Thyroid gland (tissue), 4 donors: ENCODE measurements around the gene PIBF1. TPM values are rescaled to one million over a fixed set of nuclear protein-coding genes. Genes with fewer than 3 reads are reported as not detected.

Experiments used
- DNase-seq, 2 donors: peaks; one replicate each; pipeline ENCODE4 v3.0.0-alpha.2; 2019
- H3K27ac ChIP-seq, 3 donors: fragments of 200-600 bp; sonication (generic); 1 replicate in 2 of 3; 2 replicates in 1 of 3; pipeline ENCODE4 v1.5.1; 2016 to 2019; ENCODE audit warnings: mild to moderate bottlenecking in 1 of 3, moderate library complexity in 1 of 3
- H3K27me3 ChIP-seq: fragments of 200-600 bp; sonication (generic); one replicate; pipeline ENCODE4 v1.5.1; 2019
- H3K36me3 ChIP-seq, 2 donors: fragments of 200-600 bp; sonication (generic); one replicate each; pipeline ENCODE4 v1.5.1; 2016 to 2019
- H3K4me1 ChIP-seq, 2 donors: fragments of 200-600 bp; sonication (generic); one replicate each; pipeline ENCODE4 v1.5.1; 2017 to 2019
- H3K4me3 ChIP-seq, 3 donors: fragments of 200-600 bp; sonication (generic); replicated peaks in 1 of 3; 1 replicate in 2 of 3; 2 replicates in 1 of 3; pipeline ENCODE4 v1.5.1; 2016; ENCODE audit warnings: mild to moderate bottlenecking in 1 of 3
- H3K9me3 ChIP-seq: fragments of 200-600 bp; sonication (generic); one replicate; pipeline ENCODE4 v1.5.1; 2017
- POLR2A ChIP-seq, 2 donors: fragments of 450-650 bp; IDR thresholded peaks; one replicate each; pipeline ENCODE4 v1.6.1; 2017; ENCODE audit warnings: antibody characterized with exemption in 2 of 2, mild to moderate bottlenecking in 2 of 2, moderate library complexity in 1 of 2
- WGBS, 2 donors: methylation state at CpG; one replicate each; pipeline ENCODE4 v1.1.5; 2017; 5-methylcytosine and 5-hydroxymethylcytosine counted together
- intact Hi-C: fragments of 100-400 bp; cut with DNase I; formaldehyde crosslinking; loops from one replicate; pipeline ENCODE4 v1.15.1; 2023
- total RNA-seq, 4 donors: library from RNA; depleted of rRNA; stranded (reverse); fragments of >200 nt; gene quantifications; one replicate each; pipeline ENCODE4 v1.2.3, GENCODE V29; 2016
- TF ChIP-seq, protein P1 (sequence below), 6 experiments: fragments of 200-600 bp in 3 of 6; fragments of 450-650 bp in 3 of 6; sonication (generic) in 3 of 6; IDR thresholded peaks; one replicate each; pipeline ENCODE4 v1.5.1; 2016 to 2019; ENCODE audit warnings: antibody characterized with exemption in 6 of 6, mild to moderate bottlenecking in 2 of 6, inconsistent platforms in 1 of 6, moderate library complexity in 1 of 6

Gene PIBF1
- total RNA-seq, 4 donors from 2014 or later = 30.2 to 51.4 (median 37.5) TPM

- H3K4me3 ChIP-seq = no peak overlapping the region
- TF ChIP-seq POLR2A (IDR thresholded peaks at IDR 0.05) = no peak
- TF ChIP-seq, protein P1, sequence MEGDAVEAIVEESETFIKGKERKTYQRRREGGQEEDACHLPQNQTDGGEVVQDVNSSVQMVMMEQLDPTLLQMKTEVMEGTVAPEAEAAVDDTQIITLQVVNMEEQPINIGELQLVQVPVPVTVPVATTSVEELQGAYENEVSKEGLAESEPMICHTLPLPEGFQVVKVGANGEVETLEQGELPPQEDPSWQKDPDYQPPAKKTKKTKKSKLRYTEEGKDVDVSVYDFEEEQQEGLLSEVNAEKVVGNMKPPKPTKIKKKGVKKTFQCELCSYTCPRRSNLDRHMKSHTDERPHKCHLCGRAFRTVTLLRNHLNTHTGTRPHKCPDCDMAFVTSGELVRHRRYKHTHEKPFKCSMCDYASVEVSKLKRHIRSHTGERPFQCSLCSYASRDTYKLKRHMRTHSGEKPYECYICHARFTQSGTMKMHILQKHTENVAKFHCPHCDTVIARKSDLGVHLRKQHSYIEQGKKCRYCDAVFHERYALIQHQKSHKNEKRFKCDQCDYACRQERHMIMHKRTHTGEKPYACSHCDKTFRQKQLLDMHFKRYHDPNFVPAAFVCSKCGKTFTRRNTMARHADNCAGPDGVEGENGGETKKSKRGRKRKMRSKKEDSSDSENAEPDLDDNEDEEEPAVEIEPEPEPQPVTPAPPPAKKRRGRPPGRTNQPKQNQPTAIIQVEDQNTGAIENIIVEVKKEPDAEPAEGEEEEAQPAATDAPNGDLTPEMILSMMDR (IDR thresholded peaks at IDR 0.05) = no peak
These were observed 39.0 kb downstream of the PIBF1 start for GRCh38 chr13:72820898-72821279.

DNA sequence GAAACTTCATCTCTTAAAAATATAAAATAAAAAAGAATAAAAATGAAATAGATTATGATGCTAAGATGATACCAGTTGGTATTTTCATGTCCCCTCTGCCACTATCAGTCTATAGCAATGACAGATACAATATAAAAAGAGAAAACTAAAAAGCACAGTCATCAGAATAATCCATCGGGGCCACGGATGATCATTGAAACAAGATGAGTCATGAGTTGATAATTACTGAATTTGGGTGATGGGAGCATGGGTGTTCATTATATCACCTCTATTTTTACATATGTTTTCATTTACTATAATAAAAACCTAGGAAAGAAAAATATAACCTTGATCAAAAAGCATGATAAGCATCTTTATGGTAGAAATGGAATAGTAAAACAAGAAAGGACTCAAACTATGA, 41.1 kb downstream of the PIBF1 start:
- H3K27me3 ChIP-seq = no peaks in the 10 kb centered on the region
- TF ChIP-seq POLR2A (IDR thresholded peaks at IDR 0.05) = no peak
- TF ChIP-seq, protein P1 (IDR thresholded peaks at IDR 0.05) = no peak
- WGBS, 2 donors = 94 to 98% methylated on average over 2 of the region's 2 CpGs
- intact Hi-C loops = no loop called here
- H3K9me3 ChIP-seq = no peaks in the 10 kb centered on the region
- H3K27ac ChIP-seq = no peak overlapping the region
- H3K36me3 ChIP-seq = peaks cover 0 to 5% of the 10 kb centered on the region in 2 donors
- H3K4me1 ChIP-seq = no peaks in the 10 kb centered on the region
- H3K4me3 ChIP-seq = no peak overlapping the region
- DNase-seq = no peak

More at GRCh38 chr13:72820898-72821279, 39.0 kb downstream of the PIBF1 start:
- DNase-seq = no peak
- H3K36me3 ChIP-seq = no peaks in the 10 kb centered on the region
- H3K9me3 ChIP-seq = no peaks in the 10 kb centered on the region
- no peak overlapping the region for H3K27ac ChIP-seq
- H3K27me3 ChIP-seq = no peaks in the 10 kb centered on the region
- WGBS, 2 donors = 49 to 53% methylated on average over 1 of the region's 1 CpG
- intact Hi-C loops = no loop called here
- no peaks in the 10 kb centered on the region for H3K4me1 ChIP-seq

DNA sequence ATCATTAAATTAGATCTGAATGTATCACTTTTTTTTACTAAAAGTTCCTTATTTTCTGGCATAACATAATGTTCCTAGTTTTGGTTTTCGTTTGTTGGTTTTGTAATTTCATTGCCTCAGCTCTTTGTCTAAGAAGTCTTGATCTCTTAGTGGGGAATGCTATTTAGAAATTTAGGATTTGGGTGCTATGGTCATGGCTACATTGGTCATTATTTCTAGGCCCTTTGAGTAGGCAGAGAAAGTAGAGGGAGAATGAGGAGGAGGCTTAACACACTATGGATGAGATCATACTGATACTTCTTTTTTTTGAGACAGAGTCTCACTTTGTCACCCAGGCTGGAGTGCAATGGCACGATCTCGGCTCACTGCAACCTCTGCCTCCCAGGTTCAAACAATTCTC, 41.8 kb downstream of the PIBF1 start:
- H3K36me3 ChIP-seq = peaks cover 0 to 5% of the 10 kb centered on the region in 2 donors
- DNase-seq = no peak
- H3K27me3 ChIP-seq = no peaks in the 10 kb centered on the region
- 96 to 97% methylated on average over 3 of the region's 3 CpGs for WGBS, 2 donors
- H3K4me3 ChIP-seq = no peak overlapping the region
- no peaks in the 10 kb centered on the region for H3K9me3 ChIP-seq
- TF ChIP-seq, protein P1 (IDR thresholded peaks at IDR 0.05) = no peak
- no peak for TF ChIP-seq POLR2A (IDR thresholded peaks at IDR 0.05)
- intact Hi-C loops = no loop called here
- H3K27ac ChIP-seq = no peak overlapping the region
- H3K4me1 ChIP-seq = no peaks in the 10 kb centered on the region

- H3K9me3 ChIP-seq = no peaks in the 10 kb centered on the region
- peaks cover 0 to 2% of the 10 kb centered on the region in 2 donors for H3K36me3 ChIP-seq
- intact Hi-C loops = no loop called here
- DNase-seq = no peak
- no peaks in the 10 kb centered on the region for H3K4me1 ChIP-seq
- WGBS, 2 donors = 95 to 97% methylated on average over 3 of the region's 3 CpGs
- no peak for TF ChIP-seq POLR2A (IDR thresholded peaks at IDR 0.05)
- TF ChIP-seq, protein P1 (IDR thresholded peaks at IDR 0.05) = no peak
- no peak overlapping the region for H3K27ac ChIP-seq
- H3K4me3 ChIP-seq = no peak overlapping the region
- H3K27me3 ChIP-seq = no peaks in the 10 kb centered on the region
These were observed 52.7 kb downstream of the PIBF1 start for GRCh38 chr13:72834601-72835000.

GRCh38 chr13:72839831-72840426, 58.0 kb downstream of the PIBF1 start:
- H3K4me3 ChIP-seq = no peak overlapping the region
- H3K27ac ChIP-seq = no peak overlapping the region
- H3K4me1 ChIP-seq = no peaks in the 10 kb centered on the region
- 88 to 91% methylated on average over 1 of the region's 1 CpG for WGBS, 2 donors
- intact Hi-C loops = no loop called here
- H3K9me3 ChIP-seq = no peaks in the 10 kb centered on the region
- peaks cover 0 to 2% of the 10 kb centered on the region in 2 donors for H3K36me3 ChIP-seq
- no peak for TF ChIP-seq POLR2A (IDR thresholded peaks at IDR 0.05)
- TF ChIP-seq, protein P1 (IDR thresholded peaks at IDR 0.05) = peak; percentile 27 to 72 (median 66)
- peak; percentile 65 to 68 for DNase-seq
- no peaks in the 10 kb centered on the region for H3K27me3 ChIP-seq
